Smooth muscle cell (in vitro differentiated cells): ENCODE results near the gene CSTB. TPM values are rescaled to one million over a fixed set of nuclear protein-coding genes. Genes with fewer than 3 reads are reported as not detected.
A peak's percentile ranks its signal among the peaks of the same experiment; 100 is the strongest.

Experiments
- DNase-seq: peaks from one replicate; lab custom pipeline; 2025; ENCODE audit not compliant: unreplicated experiment; lab: John Stamatoyannopoulos, UW
- H2AFZ ChIP-seq: fragments of 200-600 bp; sonication (generic); 2 replicates; pipeline ENCODE4 v1.6.0; 2016; ENCODE audit warnings: antibody characterized with exemption, low read depth, mild to moderate bottlenecking
- H3F3A ChIP-seq: fragments of 200-600 bp; sonication (generic); 2 replicates; pipeline ENCODE4 v1.6.0; 2017; ENCODE audit warnings: antibody characterized with exemption, low read depth
- H3K27ac ChIP-seq: fragments of 200-600 bp; sonication (generic); 2 replicates; pipeline ENCODE4 v1.5.1; 2016; ENCODE audit warnings: low read depth, mild to moderate bottlenecking
- H3K27me3 ChIP-seq: fragments of 200-600 bp; sonication (generic); 2 replicates; pipeline ENCODE4 v1.6.1; 2016; ENCODE audit warnings: low read depth, mild to moderate bottlenecking
- H3K36me3 ChIP-seq: fragments of 200-600 bp; sonication (generic); 2 replicates; pipeline ENCODE4 v1.5.1; 2016; ENCODE audit warnings: low read depth
- H3K4me1 ChIP-seq: fragments of 200-600 bp; sonication (generic); 2 replicates; pipeline ENCODE4 v1.5.1; 2016; ENCODE audit warnings: low read depth
- H3K4me2 ChIP-seq: fragments of 200-600 bp; sonication (generic); 2 replicates; pipeline ENCODE4 v1.6.0; 2016; ENCODE audit warnings: mild to moderate bottlenecking
- H3K4me3 ChIP-seq: fragments of 200-600 bp; sonication (generic); 2 replicates; pipeline ENCODE4 v1.5.1; 2016; ENCODE audit warnings: mild to moderate bottlenecking
- H3K79me2 ChIP-seq: fragments of 200-600 bp; sonication (generic); 2 replicates; pipeline ENCODE4 v1.6.0; 2016; ENCODE audit warnings: low read depth, mild to moderate bottlenecking
- H3K9ac ChIP-seq: fragments of 200-600 bp; sonication (generic); 2 replicates; pipeline ENCODE4 v1.6.0; 2016; ENCODE audit warnings: low read depth
- H3K9me3 ChIP-seq: fragments of 200-600 bp; sonication (generic); replicated peaks from 2 replicates; pipeline ENCODE4 v1.5.1; 2016; ENCODE audit warnings: low read depth
- H4K20me1 ChIP-seq: fragments of 200-600 bp; sonication (generic); 2 replicates; pipeline ENCODE4 v1.6.0; 2016; ENCODE audit warnings: low read depth
- WGBS: methylation state at CpG from one replicate; pipeline ENCODE4 v1.1.7; 2016; ENCODE audit warnings: low lambda C conversion rate; 5-methylcytosine and 5-hydroxymethylcytosine counted together
- polyA plus RNA-seq: library from polyadenylated mRNA; unstranded; fragments of >200 nt; fragmentation: Nextera tagmentation; extraction: Ambion mirVana; gene quantifications from 2 replicates; pipeline ENCODE4 v1.2.1, GENCODE V29; 2016
- total RNA-seq: library from RNA; depleted of rRNA; stranded (reverse); fragments of >200 nt; gene quantifications from 2 replicates; pipeline ENCODE4 v1.2.3, GENCODE V29; 2014
- TF ChIP-seq, protein P1 (sequence below): fragments of 200-600 bp; sonication (generic); IDR thresholded peaks from 2 replicates; pipeline ENCODE4 v1.5.1; 2017; ENCODE audit warnings: borderline replicate concordance, mild to moderate bottlenecking, antibody characterized with exemption; ENCODE audit not compliant: insufficient read depth, poor library complexity, severe bottlenecking

Gene CSTB
- total and polyA plus RNA-seq, 2 experiments from 2014 or later: 29.9 to 74.0 TPM

DNA sequence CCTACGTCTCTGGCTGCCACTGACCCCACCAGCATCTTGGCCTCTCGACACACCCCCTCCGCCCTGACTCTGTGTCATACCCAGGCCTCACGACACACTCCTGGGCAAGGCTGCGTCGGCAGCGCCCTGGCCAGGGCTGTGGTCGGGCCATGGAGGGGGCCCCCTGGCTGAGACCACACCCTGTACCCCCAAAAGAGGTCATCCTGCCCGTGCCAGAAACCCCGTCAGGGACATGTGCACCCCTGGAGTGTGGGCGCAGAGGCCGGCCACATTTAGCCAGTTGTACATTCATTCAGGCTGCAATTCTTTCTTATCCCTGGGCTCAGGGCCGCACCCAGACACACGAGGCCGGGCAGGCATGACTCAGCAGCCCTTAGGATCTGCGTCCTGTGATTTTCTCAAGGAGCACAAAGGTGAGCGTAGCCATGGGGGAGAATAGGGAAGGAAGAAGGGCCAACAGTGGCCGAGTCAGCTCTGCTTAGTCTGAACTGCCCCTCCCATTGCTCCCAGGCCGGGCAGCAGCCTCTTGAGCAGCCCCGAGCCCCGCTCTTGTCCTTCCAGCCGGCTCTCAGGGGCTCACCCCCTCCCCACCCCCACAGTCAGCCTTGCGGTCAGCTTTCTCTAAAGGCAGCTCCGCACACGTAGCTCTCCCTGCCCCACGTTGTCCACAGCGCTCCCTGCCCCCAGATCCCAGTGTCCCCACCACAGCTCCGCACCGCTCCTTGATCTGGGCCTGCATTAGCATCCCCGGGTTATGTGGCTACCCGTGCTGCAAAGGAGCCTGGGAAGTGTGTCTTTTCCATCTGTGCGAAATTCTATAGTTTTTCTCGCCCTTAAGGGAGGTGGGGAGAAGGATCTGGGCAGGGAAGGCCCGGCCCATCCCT lies 7.9 kb downstream of the CSTB start:
- Histone ChIP-seq H3K27ac (peak overlapping the region; percentile 81), H3K4me3 (no peak overlapping the region), H4K20me1 (no peaks in the 10 kb centered on the region), H3F3A (peaks cover 9% of the 10 kb centered on the region), H2AFZ (no peak overlapping the region), H3K27me3 (no peaks in the 10 kb centered on the region), H3K9me3 (no peaks in the 10 kb centered on the region), H3K36me3 (no peaks in the 10 kb centered on the region), H3K79me2 (no peaks in the 10 kb centered on the region), H3K4me2 (peak overlapping the region; percentile 40), H3K9ac (peak overlapping the region; percentile 65), H3K4me1 (peaks cover 12% of the 10 kb centered on the region)
- TF ChIP-seq, protein P1, sequence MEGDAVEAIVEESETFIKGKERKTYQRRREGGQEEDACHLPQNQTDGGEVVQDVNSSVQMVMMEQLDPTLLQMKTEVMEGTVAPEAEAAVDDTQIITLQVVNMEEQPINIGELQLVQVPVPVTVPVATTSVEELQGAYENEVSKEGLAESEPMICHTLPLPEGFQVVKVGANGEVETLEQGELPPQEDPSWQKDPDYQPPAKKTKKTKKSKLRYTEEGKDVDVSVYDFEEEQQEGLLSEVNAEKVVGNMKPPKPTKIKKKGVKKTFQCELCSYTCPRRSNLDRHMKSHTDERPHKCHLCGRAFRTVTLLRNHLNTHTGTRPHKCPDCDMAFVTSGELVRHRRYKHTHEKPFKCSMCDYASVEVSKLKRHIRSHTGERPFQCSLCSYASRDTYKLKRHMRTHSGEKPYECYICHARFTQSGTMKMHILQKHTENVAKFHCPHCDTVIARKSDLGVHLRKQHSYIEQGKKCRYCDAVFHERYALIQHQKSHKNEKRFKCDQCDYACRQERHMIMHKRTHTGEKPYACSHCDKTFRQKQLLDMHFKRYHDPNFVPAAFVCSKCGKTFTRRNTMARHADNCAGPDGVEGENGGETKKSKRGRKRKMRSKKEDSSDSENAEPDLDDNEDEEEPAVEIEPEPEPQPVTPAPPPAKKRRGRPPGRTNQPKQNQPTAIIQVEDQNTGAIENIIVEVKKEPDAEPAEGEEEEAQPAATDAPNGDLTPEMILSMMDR: no peak
- 57% methylated on average over 33 of the region's 34 CpGs for WGBS
- no peak for DNase-seq

DNA sequence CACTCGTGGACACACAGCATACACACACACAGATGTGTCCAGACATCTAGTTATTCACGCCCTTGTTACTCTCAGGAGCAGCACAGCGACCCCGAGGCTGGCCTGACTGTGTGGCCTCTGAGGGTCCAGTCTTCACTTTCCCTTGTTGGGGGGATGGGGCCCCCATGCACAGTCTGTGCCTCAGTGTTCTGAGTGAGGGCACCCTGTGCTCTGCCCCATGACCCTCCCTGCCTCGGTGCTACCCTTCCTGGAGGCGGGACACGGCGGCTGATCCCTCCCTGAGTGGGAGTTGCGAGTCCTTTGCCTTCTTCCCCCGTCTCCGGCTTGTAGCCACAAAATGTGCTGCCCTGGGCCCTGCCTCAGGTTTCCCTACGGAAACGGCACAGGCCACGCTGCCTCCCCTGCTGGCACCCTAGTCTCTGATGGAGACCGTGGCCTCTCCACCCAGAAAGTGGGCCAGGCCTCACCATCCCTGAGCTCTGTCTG lies 8.6 kb downstream of the CSTB start:
- Histone ChIP-seq H3K79me2 (no peaks in the 10 kb centered on the region), H3K9me3 (no peaks in the 10 kb centered on the region), H3K9ac (peak overlapping the region; percentile 65), H3K27me3 (no peaks in the 10 kb centered on the region), H3K27ac (peak overlapping the region; percentile 81), H3K4me1 (peaks cover 12% of the 10 kb centered on the region), H3F3A (peaks cover 9% of the 10 kb centered on the region), H3K4me2 (peak overlapping the region; percentile 40), H3K36me3 (no peaks in the 10 kb centered on the region), H4K20me1 (no peaks in the 10 kb centered on the region), H2AFZ (no peak overlapping the region), H3K4me3 (no peak overlapping the region)
- no peak for DNase-seq
- 87% methylated on average over 14 of the region's 15 CpGs for WGBS
- TF ChIP-seq, protein P1: no peak

DNA sequence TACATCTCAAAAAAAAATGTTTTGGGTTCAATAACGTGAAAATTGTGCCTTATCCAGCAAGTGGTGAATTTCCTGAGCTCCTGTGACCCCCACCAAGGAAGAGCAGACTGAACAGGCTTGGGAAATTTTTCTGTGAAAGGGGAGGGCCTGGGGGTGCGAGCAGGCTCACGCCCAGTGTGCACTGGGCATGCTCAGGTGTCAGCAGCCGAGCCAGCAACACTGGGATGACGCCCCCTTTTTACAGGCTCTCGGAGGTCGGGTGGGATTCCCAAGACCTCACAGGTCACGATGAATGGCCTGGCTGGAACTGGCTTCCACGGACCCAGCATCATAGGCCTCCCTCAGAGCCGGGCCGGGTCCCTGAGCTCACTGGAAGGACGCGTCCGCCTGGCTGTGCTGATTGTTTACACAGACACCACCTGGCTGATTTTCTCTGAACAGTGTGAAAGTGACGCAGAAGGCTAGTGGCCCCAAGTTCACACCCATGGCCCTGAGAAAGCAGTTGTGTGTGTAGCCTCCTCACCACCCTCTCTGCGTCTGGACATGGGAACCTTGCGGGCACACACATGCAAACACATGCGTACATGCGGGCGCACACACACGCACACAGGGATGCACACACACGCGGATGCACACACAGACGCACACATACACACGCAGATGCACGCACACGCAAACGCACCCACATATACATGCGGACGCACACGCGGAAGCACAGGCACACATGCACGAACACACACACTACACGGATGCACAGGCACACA lies 9.2 kb downstream of the CSTB start:
- Histone ChIP-seq H3K4me1 (peaks cover 12% of the 10 kb centered on the region), H3K4me3 (no peak overlapping the region), H3K27me3 (no peaks in the 10 kb centered on the region), H3K79me2 (no peaks in the 10 kb centered on the region), H3K27ac (peak overlapping the region; percentile 81), H3K9ac (no peak overlapping the region), H3F3A (peaks cover 9% of the 10 kb centered on the region), H4K20me1 (no peaks in the 10 kb centered on the region), H3K36me3 (no peaks in the 10 kb centered on the region), H3K9me3 (no peaks in the 10 kb centered on the region), H2AFZ (no peak overlapping the region), H3K4me2 (no peak overlapping the region)
- no peak for DNase-seq
- TF ChIP-seq, protein P1: no peak
- 95% methylated on average over 32 of the region's 34 CpGs for WGBS
